ENCODE results near the gene SMNDC1.
A peak's percentile ranks its signal among the peaks of the same experiment; 100 is the strongest.

DNA sequence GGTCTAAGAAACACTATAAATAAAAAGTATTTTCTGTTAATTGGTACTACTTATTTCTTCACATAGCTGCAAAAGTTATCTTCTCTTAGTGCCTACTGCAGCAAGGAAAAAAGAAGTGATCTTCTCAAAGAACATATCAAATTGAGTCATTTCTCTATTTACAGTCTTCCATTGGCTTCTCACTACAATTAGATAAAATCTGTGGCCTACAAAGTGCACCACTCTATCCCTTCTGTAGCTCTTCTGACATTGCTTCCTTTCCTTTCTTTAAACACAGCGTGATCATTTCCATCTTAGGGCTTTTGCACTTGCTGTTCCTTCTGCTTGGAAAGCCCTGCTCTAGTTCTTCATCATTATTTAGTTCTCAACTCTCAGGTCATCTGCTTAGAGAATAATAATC, 52.6 kb downstream of the SMNDC1 start:
- TF ChIP-seq, protein P1, sequence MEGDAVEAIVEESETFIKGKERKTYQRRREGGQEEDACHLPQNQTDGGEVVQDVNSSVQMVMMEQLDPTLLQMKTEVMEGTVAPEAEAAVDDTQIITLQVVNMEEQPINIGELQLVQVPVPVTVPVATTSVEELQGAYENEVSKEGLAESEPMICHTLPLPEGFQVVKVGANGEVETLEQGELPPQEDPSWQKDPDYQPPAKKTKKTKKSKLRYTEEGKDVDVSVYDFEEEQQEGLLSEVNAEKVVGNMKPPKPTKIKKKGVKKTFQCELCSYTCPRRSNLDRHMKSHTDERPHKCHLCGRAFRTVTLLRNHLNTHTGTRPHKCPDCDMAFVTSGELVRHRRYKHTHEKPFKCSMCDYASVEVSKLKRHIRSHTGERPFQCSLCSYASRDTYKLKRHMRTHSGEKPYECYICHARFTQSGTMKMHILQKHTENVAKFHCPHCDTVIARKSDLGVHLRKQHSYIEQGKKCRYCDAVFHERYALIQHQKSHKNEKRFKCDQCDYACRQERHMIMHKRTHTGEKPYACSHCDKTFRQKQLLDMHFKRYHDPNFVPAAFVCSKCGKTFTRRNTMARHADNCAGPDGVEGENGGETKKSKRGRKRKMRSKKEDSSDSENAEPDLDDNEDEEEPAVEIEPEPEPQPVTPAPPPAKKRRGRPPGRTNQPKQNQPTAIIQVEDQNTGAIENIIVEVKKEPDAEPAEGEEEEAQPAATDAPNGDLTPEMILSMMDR (IDR thresholded peaks at IDR 0.05) = no peak
- peak; percentile 24 for TF ChIP-seq POLR2AphosphoS5 (IDR thresholded peaks at IDR 0.05)
